ENCODE data around the gene CNIH4.

DNA sequence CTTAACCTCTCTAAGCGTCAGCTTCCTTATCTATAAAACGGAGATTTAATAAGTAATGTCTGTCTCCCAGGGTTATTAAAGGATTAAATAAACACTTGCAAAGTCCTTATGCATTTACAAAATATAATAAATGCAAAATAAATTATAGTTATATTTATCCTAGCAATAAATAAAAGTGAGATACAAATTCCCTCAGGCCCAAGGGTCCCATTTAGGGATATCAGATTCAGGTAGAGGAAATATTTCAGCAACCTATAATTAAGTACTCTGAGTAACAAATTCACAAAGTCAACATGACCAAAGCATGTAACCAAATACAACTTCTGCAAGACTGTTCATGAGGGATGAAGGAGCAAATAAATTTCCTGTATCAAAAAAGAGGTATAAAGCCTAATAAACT is 44.7 kb upstream of the CNIH4 start:
- no peak for TF ChIP-seq POLR2A (IDR thresholded peaks at IDR 0.05; ENCODE audit: extremely low read depth, insufficient read length)
- no peak for TF ChIP-seq CTCF (IDR thresholded peaks at IDR 0.05; ENCODE audit: low read depth, low read length)
- no peak for TF ChIP-seq MYC (IDR thresholded peaks at IDR 0.05; ENCODE audit: low read depth, low read length)
